ENCODE results near the gene KCTD18.

KCTD18 gene

DNA sequence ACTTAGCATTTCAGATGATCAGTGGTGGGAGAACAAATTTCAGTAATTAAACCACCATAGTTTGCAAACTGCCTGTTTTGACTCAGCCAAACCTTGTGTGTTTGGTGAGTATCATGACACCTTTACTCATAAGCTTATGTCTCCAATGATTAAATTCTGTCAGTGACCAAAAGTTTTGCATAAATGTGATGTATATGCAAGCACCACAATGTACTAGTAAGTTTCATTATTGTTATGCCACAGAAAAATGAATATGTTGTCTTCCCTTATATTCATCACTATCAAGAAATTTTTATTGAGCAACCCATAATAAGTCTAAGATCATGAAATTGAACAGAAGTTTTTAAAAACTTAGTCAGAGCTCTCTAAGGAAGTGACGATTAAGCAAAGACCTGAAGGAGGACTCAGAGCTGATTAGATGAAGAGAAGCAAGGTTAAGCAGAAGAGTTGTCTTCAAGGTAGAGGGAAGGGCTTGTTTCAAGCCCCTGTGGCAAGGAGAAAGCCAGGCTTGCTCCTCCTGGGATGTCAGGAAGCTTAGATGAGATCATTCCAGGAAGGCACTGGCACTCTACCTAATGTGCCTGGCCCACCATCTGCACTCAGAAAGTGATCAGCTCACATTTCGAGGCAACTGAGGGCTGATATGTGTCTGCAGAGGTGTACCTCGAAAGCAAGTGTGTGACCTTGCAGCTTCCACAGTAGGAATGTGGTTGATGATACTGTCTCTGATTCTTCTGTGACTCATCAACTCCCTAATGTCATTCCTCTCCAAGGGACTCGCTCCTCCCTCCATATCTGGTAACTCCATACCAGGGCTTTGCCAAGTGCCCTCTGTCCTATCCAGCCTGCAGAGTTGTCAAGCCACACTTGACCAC is 54.7 kb downstream of the KCTD18 start:
- DNase-seq (ENCODE audit: low spot score) = no peak

DNA sequence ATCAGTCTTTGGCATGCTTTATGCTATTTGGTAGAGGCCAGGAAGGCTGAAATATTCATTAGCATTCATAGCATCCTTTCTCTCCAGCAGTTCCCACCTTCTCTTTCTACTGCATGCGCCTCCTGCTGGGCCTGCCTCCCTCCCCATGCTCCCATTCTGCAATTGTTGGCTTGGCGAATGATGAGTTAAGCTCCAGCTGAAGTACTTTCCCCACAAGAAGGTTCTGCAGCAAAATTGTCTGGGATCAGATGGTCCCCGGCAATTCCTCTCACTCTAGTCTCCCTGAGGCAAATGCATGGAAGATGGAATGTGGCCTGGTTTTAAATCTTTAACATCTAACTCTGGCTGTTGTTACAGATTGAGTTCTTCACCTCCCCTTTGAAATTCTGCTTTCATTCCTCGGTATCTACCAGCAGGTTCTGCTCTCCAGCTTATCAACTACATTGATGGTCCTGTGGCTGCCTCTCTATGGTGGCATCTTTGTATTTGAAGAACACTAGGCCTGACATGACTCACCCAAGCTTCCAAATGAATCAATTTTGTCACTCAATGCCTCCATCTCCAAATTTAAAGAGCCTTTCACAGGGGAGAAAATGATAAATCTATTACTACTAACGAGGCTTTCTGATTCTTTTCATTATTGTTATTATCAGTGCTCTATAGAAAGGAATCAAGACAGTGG is 55.9 kb downstream of the KCTD18 start:
- no peak for DNase-seq (ENCODE audit: low spot score)

DNA sequence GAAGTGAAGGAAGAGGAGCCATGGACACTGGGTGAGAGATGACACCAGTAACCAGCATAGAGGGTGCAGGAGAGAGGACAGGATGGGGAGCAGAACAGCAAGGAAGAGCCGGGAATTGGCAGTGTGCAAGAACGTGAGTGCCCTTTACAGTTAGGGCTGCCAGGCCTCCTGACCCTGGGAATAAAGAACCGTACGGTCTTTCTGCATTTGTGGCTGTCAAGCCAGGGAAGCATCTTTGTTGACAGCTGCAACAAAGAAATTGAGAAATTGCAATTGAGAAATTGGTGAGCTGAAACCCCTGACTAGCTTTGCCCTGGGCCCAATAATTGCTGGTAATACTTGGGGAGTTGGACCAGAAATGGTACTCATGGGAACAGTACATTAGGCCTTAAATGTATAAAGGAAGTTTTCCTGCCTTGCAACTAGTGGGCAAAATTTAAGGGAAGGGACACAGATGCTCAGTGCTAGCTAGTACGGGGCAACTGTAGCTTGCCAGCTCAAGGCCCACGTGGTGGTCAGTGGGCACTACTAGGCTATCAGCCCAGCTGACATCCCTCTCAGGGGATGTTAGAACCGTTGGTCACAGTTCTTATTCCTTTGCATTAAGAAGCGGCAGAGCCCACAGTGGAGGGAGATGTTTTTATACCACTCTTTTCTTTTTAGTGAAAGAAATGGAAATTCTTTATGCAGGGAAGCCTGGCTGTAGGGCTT is 56.6 kb downstream of the KCTD18 start:
- no peak for DNase-seq (ENCODE audit: low spot score)

DNA sequence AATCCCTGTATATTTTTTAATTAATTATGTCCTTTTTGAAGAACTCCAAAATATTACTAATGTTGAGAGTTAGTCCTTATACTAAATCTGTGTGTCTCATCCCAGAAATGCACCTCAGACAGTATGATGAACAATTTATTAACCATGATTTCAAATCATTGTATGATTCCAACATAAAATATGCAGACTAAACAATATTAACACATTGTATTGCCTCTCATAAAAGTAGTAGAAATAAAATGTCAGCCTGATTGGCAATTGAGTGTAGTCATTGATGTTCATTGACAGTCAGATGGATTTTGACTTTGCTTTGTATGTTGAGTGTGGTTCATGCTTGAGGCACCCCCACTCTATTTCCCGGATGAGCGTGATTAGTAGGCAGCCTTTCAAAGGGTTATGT is 57.5 kb downstream of the KCTD18 start:
- DNase-seq (ENCODE audit: low spot score) = no peak

DNA sequence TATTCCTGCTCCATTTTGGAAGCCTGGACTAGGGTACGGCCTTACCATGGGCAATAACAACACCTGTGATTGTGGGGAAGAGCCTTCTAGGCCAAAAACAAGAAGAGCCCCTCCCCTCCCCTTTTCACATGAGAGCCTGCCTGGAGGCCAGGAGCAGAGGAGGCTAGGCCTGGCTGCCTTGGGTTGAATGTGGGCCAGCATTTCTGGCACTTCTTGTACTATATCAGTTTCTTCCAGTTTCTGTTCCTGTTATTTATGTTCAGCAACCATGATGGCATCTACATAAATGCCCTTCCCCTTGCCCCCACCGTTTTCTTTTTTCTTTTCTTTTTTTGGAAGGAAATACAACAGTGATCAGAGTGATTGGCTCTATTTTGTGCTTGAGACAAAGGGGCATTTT is 58.4 kb downstream of the KCTD18 start:
- DNase-seq (ENCODE audit: low spot score) = no peak

DNA sequence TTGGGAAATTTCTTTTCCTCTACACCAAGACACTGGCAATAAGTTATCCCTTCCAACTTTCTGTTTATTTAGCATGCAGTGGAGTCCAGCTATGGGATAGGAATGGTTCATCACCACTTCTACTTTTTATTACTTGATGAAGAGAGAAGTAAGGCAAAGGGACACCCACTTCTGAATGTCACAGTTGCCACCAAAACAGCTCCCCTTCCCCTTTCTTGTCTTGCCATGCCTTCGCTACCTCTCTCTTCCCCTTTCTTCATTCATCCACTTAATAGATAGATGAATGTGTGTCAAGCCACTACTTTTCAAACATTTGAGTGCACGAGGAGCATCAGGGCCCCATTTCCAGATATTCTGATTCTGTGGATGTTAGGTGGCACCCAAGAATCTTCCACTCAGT is 59.6 kb downstream of the KCTD18 start:
- DNase-seq (ENCODE audit: low spot score) = no peak

DNA sequence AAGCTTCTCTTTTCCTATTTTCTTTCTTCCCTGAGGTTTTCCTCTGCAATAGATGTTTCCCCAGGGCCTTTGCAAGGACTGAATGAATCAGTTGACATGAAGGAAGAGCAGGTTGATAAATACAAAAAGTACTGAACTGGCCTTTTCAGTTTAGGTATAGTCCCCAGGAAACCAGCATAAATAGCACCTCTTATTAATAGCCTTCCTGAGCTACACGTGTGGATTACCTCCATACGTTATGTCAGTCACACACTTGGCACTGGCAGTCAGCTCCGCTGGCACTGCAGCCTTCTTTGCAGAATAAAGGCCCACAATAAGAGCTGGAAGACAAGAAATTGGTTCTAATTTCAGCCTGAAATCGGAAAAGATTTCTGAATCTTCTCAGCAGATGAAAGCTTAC is 60.7 kb downstream of the KCTD18 start:
- DNase-seq (ENCODE audit: low spot score) = no peak

DNA sequence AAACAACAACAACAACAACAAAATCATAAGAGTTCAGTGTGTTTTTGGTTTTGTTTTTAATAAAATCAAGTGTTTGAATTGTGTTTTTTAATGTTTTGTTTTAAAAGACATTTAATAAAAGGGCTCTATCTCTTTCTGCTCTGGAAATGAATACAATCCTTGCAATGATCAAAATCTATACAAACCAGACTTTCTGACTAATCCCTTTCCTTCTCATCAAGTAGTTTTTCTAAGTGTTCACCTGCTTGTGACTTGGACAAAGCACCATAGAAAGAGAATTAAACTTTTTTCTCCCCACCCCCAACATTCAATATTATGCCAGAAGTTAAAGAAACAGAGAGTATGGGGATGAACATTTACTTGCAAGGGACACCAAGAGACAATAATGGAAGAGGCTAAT is 61.4 kb downstream of the KCTD18 start:
- DNase-seq (ENCODE audit: low spot score) = no peak

DNA sequence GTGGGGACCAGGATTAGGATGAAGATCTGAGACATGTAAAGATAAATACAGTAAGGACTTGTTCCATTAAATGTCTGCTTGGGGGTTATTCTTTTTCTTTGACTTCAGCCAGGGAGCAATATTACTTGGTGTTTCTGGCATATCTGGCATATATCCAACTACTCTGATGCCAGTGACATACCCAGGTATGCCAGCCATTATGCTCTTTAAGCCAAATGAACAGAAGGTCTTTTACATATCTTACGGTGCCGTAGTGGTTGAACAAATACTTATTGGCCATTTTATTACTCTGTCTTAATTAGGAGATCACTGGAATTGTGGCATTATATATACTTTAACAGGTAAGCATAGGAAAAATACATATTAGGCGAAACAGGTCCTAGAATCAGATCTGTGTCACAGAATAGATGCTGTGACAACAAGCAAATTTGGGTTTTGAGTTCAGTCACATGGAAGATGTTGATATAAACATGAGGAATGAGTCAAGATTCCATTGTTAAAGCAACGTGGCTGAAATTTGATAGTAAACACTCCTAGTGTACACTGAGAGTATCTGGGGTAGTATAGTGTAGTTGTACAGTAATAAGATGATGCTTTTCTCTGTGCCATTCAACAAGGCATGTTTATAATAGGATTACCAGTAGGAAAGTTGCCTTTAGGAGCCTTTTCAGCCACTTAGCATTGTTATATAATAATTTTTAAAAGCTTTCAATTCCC is 62.6 kb downstream of the KCTD18 start:
- no peak for DNase-seq (ENCODE audit: low spot score)

DNA sequence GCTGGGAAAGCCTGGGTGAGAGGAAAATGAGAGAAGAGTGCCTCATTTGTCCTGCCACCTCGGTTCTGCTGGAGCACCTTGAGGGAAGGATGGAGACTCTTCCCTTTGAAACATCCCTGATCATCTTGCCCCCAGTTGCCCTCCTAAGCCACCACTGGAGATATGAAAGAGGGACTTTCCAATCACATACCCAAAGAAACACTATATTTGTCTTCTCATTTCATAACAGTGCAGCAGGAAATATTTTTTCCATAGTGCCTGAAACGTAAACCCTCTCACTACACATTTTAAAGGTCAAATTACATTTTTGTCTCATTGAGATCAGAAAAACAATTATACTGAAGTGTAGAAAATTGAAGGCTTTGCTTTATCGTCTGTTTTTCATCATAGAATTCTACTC is 63.3 kb downstream of the KCTD18 start:
- DNase-seq (ENCODE audit: low spot score) = no peak

DNA sequence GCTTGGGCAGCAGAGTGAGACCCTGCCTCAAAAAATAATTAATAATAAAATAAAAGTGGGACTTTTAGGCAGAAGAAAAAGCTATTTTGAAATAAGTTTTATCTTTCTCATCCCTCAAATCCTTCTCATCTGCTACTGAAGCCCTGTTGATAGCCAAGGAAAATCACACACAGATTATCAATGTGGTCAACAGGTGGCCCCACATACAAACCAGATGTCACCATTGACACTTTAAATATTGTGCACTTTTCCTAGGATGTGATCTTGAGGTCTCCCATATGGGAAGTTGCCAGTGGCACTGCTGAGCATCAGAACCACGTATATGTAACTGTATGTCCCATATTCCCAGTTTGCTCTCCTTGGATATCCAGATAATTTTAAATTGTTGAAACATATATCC is 64.6 kb downstream of the KCTD18 start:
- DNase-seq (ENCODE audit: low spot score) = no peak

DNA sequence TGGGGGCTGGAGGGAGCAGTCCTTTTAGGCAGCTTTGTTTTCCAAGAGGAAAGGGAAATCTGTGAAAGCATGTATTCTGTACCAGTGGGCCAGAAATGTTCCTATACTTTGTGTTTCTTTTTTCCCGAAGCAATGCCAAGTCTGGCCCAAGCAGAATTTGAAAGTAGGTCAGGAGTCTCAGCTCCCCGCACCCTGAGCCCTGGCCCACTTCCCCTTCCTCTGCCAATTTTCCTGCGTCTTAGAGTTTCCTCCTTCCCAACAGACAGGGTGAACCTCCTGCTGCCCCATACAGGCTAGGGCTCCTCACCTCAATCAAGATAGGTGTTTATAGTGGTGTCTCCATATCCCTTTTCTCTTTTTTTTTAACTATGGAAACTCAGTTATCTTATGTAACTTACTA is 65.3 kb downstream of the KCTD18 start:
- no peak for DNase-seq (ENCODE audit: low spot score)

DNA sequence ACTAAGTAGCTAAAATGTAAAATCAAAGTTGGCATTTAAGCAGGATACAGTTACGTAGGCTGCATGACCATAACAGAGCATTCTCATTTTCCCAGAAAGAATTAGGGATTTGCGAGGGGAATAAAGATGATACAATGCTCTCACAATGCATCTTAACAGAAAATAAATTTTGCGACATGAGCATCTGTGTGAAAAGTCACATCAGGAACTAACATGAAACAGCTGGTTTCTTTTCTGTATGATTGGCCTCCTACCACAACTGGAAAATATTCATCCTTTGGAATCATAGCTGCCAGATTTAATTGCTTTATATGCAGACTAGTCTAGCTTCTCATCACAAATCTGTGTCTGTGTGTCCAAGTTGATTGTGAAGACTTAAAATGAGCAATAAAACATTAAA is 66.0 kb downstream of the KCTD18 start:
- no peak for DNase-seq (ENCODE audit: low spot score)

DNA sequence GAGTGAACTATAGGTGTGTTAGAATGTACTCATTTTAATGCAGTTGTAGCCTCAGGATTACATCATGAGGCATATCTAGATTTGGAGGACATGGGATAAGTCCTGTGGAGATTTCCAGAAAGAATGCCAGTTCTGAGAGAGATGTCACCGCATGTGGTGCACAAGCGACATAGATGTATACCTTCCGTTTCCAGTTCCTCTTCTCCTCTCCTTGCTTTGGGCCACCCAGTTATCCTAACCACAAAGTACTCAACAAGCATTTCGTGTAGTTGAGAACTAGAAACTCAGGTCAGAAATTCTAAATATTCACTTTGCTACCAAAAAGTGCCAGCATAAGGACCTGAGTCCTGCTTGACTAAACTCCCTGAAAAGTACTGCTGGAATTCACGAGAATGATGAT is 66.5 kb downstream of the KCTD18 start:
- DNase-seq (ENCODE audit: low spot score) = no peak

DNA sequence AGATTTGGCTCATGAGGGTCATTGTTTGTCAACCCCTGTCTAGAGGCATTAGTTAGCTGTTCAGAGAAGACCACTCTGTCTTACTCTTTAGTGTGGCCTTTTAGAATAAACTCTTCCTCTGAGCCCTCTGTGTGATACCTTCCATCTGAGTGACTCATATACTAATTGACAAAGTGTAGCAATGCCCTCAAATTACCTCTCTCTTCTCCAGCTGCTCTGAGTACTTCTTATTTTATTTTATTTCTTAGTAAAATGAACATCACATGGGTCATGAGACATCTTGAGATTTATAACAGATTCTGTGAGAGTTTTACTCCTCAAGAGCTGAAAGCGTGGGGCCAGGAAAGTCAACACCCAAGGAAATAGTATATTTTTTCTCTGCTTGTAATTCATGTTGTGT is 67.4 kb downstream of the KCTD18 start:
- DNase-seq (ENCODE audit: low spot score) = no peak

DNA sequence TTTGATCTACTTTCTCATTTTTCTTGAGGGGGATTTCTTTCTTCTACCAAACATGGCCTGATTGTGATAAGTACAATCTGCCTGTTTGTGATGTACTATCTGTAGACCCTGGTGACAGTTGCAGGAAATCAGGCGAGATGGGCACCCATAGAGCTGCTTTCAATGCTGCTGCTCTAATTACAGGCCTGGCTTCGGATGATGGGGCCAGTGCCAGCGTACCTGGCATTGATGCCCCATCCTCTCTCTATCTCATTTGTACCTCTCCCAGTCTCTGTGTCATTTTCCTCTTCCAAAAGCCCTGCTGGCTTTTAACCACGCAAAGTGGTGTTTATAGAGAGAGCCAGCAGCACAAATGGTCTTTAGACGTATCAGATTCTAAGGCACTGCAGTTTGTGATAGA is 69.9 kb downstream of the KCTD18 start:
- no peak for DNase-seq (ENCODE audit: low spot score)
